ENCODE data around the gene OR2T4. TPM values are rescaled to one million over a fixed set of nuclear protein-coding genes. Genes with fewer than 3 reads are reported as not detected.

OR2T4 gene
- total RNA-seq, 4 donors from 2014 or later = not detected

DNA sequence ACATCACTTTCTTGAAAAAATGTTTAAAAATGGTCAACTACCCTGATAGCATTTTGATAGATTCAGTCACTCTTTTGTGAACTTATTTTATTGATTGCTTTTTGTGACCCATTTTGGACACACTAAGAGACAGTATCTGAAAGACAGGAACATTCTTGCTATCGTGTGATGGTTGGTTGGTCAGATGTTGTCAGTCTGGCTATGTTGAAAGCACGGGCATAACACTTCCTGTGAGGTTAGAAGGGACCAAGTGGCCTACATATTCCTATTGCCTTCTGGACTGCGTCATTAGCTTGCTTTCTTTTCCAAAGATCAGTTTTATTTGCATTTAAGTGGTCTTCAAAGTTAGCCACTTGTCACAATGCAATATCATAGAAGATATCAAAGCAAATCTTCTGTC lies 15.5 kb downstream of the OR2T4 start:
- Histone ChIP-seq H3K27me3 (no peaks in the 10 kb centered on the region), H3K4me3 (replicated peaks in 1 of 3) (no peak overlapping the region), H3K9me3 (no peaks in the 10 kb centered on the region), H3K4me1 (no peaks in the 10 kb centered on the region), H3K36me3 (no peaks in the 10 kb centered on the region), H3K27ac (no peak overlapping the region)
- DNase-seq = no peak
- TF ChIP-seq POLR2A (IDR thresholded peaks at IDR 0.05) (no peak), CTCF (IDR thresholded peaks at IDR 0.05) (no peak)
- intact Hi-C loops (cut with DNase I) = no loop called here
- WGBS, 2 donors = 49 to 55% methylated on average over 3 of the region's 3 CpGs

- WGBS, 2 donors = 94 to 96% methylated on average over 3 of the region's 3 CpGs
- no peaks in the 10 kb centered on the region for H3K36me3 ChIP-seq
- intact Hi-C loops (cut with DNase I) = no loop called here
- no peaks in the 10 kb centered on the region for H3K4me1 ChIP-seq
- no peak for DNase-seq
- H3K27ac ChIP-seq = no peak overlapping the region
- TF ChIP-seq CTCF (IDR thresholded peaks at IDR 0.05) = no peak
- no peak for TF ChIP-seq POLR2A (IDR thresholded peaks at IDR 0.05)
- H3K4me3 ChIP-seq (replicated peaks in 1 of 3) = no peak overlapping the region
- no peaks in the 10 kb centered on the region for H3K9me3 ChIP-seq
- H3K27me3 ChIP-seq = no peaks in the 10 kb centered on the region
These were observed 19.4 kb downstream of the OR2T4 start for GRCh38 chr1:248380854-248381253.

DNA sequence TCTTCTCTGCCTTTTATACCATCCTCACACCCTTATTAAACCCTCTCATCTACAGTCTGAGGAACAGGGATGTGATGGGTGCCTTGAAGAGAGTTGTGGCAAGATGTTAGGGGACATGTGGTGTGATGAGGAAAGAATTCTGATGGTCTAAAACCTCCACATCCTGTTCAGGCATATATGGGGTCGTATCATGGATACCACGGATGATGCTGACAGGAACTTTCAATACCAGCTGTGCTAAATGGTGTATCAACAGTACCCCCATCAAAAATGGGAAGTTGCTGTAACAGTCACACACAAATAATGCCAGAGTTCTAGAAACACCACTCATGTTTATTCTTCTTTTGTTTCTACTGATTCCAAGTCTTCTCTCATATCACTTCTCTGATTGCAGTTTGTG lies 27.0 kb downstream of the OR2T4 start:
- intact Hi-C loops (cut with DNase I) = no loop called here

DNA sequence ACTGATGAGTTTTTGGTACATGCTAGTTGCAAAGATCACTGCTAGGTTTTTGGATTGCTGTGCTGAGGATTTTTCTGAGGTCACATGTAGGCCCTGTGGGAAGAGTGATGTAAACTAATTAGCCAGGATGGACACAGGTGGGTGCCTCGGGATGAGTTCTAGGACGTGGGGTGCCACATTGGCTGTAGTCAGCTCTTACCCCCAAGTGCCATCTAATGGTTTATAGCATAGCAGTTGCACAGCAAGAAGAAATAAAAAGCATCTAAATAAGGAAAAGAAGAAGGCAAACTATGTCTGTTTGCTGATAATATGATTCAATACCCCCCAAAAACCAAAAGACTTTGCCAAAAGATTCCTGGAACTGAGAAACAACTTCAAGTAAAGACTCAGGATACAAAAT lies 31.6 kb downstream of the OR2T4 start:
- no peak for DNase-seq
- TF ChIP-seq CTCF (IDR thresholded peaks at IDR 0.05) (no peak), POLR2A (IDR thresholded peaks at IDR 0.05) (no peak)
- WGBS, 2 donors = 43 to 51% methylated on average over 2 of the region's 2 CpGs
- Histone ChIP-seq H3K4me3 (replicated peaks in 1 of 3) (no peak overlapping the region), H3K4me1 (no peaks in the 10 kb centered on the region), H3K27ac (no peak overlapping the region), H3K27me3 (no peaks in the 10 kb centered on the region), H3K36me3 (no peaks in the 10 kb centered on the region), H3K9me3 (no peaks in the 10 kb centered on the region)
- intact Hi-C loops (cut with DNase I) = no loop called here

More for the DNA sequence above, 27.0 kb downstream of the OR2T4 start:
- 63 to 64% methylated on average over 2 of the region's 2 CpGs for WGBS, 2 donors
- Histone ChIP-seq H3K27me3 (no peaks in the 10 kb centered on the region), H3K36me3 (no peaks in the 10 kb centered on the region), H3K4me1 (no peaks in the 10 kb centered on the region), H3K27ac (no peak overlapping the region), H3K4me3 (replicated peaks in 1 of 3) (no peak overlapping the region), H3K9me3 (no peaks in the 10 kb centered on the region)
- no peak for DNase-seq
- TF ChIP-seq POLR2A (IDR thresholded peaks at IDR 0.05) (no peak), CTCF (IDR thresholded peaks at IDR 0.05) (no peak)

DNA sequence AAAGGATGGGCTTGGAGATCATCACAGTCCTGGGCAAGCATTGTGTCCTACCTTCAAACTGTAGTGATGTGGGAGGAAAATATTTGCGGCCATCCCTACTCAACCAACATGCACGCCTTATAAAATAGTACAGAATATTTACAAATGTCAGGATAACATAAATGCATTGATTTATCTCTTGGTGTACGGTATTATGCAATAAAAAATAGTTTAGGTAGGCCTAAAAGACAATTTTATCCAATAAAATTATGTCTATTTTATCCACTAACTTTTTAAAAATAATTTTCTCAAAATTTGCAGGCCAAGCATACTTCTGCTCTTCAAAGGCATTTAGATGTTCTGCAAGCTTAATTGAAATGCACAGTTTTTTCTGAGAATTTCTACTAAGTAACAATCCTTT lies 41.3 kb downstream of the OR2T4 start, which contains the start of gene OR2T1:
TSS of gene OR2T1 (plus strand) at position 301 of the 400 bp plus-strand sequence. CDS start 3,100 bp downstream, outside the sequence.
- H3K27ac ChIP-seq = no peak within 1 kb of the TSS
- no peaks in the 10 kb centered on the region for H3K9me3 ChIP-seq
- intact Hi-C loops (cut with DNase I) = no loop called here
- WGBS, 2 donors = 78 to 82% methylated on average over 3 of the region's 3 CpGs
- TF ChIP-seq CTCF (IDR thresholded peaks at IDR 0.05) = no peak
- no peak for TF ChIP-seq POLR2A (IDR thresholded peaks at IDR 0.05)
- no peaks in the 10 kb centered on the region for H3K36me3 ChIP-seq
- H3K4me3 ChIP-seq (replicated peaks in 1 of 3) = no peak within 1 kb of the TSS
- no peaks in the 10 kb centered on the region for H3K4me1 ChIP-seq
- no peak for DNase-seq
- H3K27me3 ChIP-seq = no peaks in the 10 kb centered on the region
